H9 (cell line): ENCODE measurements around the gene DDC. TPM values are rescaled to one million over a fixed set of nuclear protein-coding genes. Genes with fewer than 3 reads are reported as not detected.

Experiments used
- DNase-seq: peaks from one replicate; pipeline ENCODE4 v3.0.0-alpha.2; 2017
- H2AFZ ChIP-seq: one replicate; pipeline ENCODE4 v1.6.1; 2013; ENCODE audit warnings: mild to moderate bottlenecking, low read length, control low read depth, moderate library complexity
- H2AK5ac ChIP-seq: 2 replicates; pipeline ENCODE4 v1.6.1; 2013; ENCODE audit warnings: low read length, control low read depth, mixed read lengths; ENCODE audit not compliant: insufficient read length
- H2BK120ac ChIP-seq: one replicate; pipeline ENCODE4 v1.6.1; 2013; ENCODE audit warnings: low read depth, mild to moderate bottlenecking, low read length, control low read depth, inconsistent platforms; ENCODE audit not compliant: poor library complexity, severe bottlenecking
- H2BK12ac ChIP-seq: 2 replicates; pipeline ENCODE4 v1.6.1; 2013; ENCODE audit warnings: low read length, control low read depth, mixed read lengths, low read depth; ENCODE audit not compliant: insufficient read length
- H2BK15ac ChIP-seq: 2 replicates; pipeline ENCODE4 v1.6.1; 2013; ENCODE audit warnings: low read depth, low read length, control low read depth
- H2BK20ac ChIP-seq: one replicate; pipeline ENCODE4 v1.6.1; 2013; ENCODE audit warnings: low read depth, mild to moderate bottlenecking, low read length, control low read depth, inconsistent platforms; ENCODE audit not compliant: poor library complexity, severe bottlenecking
- H2BK5ac ChIP-seq: 2 replicates; pipeline ENCODE4 v1.6.1; 2013; ENCODE audit warnings: low read length, control low read depth, mixed read lengths; ENCODE audit not compliant: insufficient read length
- H3K14ac ChIP-seq: 2 replicates; pipeline ENCODE4 v1.6.1; 2013; ENCODE audit warnings: low read length, control low read depth; ENCODE audit not compliant: insufficient read depth
- H3K18ac ChIP-seq: 2 replicates; pipeline ENCODE4 v1.6.1; 2013; ENCODE audit warnings: low read depth, mild to moderate bottlenecking, mixed read lengths, low read length, control low read depth; ENCODE audit not compliant: insufficient read length
- H3K23ac ChIP-seq: 2 replicates; pipeline ENCODE4 v1.6.1; 2013; ENCODE audit warnings: low read length, control low read depth, mixed read lengths, low read depth; ENCODE audit not compliant: insufficient read length
- H3K23me2 ChIP-seq: 2 replicates; pipeline ENCODE4 v1.6.1; 2013; ENCODE audit warnings: low read depth, mild to moderate bottlenecking, mixed read lengths, low read length, control low read depth; ENCODE audit not compliant: insufficient read length, poor library complexity, severe bottlenecking
- H3K27ac ChIP-seq: 2 replicates; pipeline ENCODE4 v1.5.1; 2013; ENCODE audit warnings: low read length, control low read depth, mixed read lengths, low read depth; ENCODE audit not compliant: insufficient read length
- H3K27me3 ChIP-seq: 2 replicates; pipeline ENCODE4 v1.6.1; 2013; ENCODE audit warnings: low read length, control low read depth, inconsistent platforms; ENCODE audit not compliant: insufficient read depth
- H3K4ac ChIP-seq: 2 replicates; pipeline ENCODE4 v1.6.1; 2013; ENCODE audit warnings: low read depth, mild to moderate bottlenecking, control low read depth, inconsistent platforms, low read length, moderate library complexity
- H3K4me1 ChIP-seq: 2 replicates; pipeline ENCODE4 v1.6.1; 2013; ENCODE audit warnings: low read length, control low read depth, inconsistent platforms; ENCODE audit not compliant: insufficient read depth
- H3K4me2 ChIP-seq: 2 replicates; pipeline ENCODE4 v1.6.1; 2013; ENCODE audit warnings: low read length, control low read depth, mixed read lengths; ENCODE audit not compliant: insufficient read length, insufficient read depth
- H3K56ac ChIP-seq: 2 replicates; pipeline ENCODE4 v1.6.1; 2013; ENCODE audit warnings: low read depth, mild to moderate bottlenecking, mixed read lengths, low read length, control low read depth; ENCODE audit not compliant: insufficient read length
- H3K79me1 ChIP-seq: 2 replicates; pipeline ENCODE4 v1.6.1; 2013; ENCODE audit warnings: low read depth, mild to moderate bottlenecking, moderate library complexity, low read length, control low read depth, inconsistent platforms; ENCODE audit not compliant: insufficient read depth, poor library complexity, severe bottlenecking
- H3K79me2 ChIP-seq: 2 replicates; pipeline ENCODE4 v1.6.1; 2013; ENCODE audit warnings: low read length, control low read depth, inconsistent platforms; ENCODE audit not compliant: insufficient read depth
- H3K9ac ChIP-seq: 2 replicates; pipeline ENCODE4 v1.6.1; 2013; ENCODE audit warnings: low read length, control low read depth, mixed read lengths; ENCODE audit not compliant: insufficient read length; ENCODE audit errors: extremely low read depth
- H3K9me3 ChIP-seq: one replicate; pipeline ENCODE4 v1.6.1; 2013; ENCODE audit warnings: low read depth, low read length, inconsistent platforms; ENCODE audit not compliant: control insufficient read depth
- H3T11ph ChIP-seq: one replicate; pipeline ENCODE4 v1.6.1; 2013; ENCODE audit warnings: mild to moderate bottlenecking, low read length, control low read depth, inconsistent platforms
- H4K20me1 ChIP-seq: one replicate; pipeline ENCODE4 v1.6.1; 2013; ENCODE audit not compliant: control insufficient read depth, insufficient read length, insufficient read depth
- H4K5ac ChIP-seq: 2 replicates; pipeline ENCODE4 v1.6.1; 2013; ENCODE audit warnings: low read depth, mild to moderate bottlenecking, mixed read lengths, low read length, control low read depth; ENCODE audit not compliant: insufficient read length
- H4K8ac ChIP-seq: replicated peaks from 2 replicates; pipeline ENCODE4 v1.6.1; 2013; ENCODE audit warnings: low read length, control low read depth, mixed read lengths, low read depth; ENCODE audit not compliant: insufficient read length
- H4K91ac ChIP-seq: 2 replicates; pipeline ENCODE4 v1.6.1; 2013; ENCODE audit warnings: low read depth, mild to moderate bottlenecking, moderate library complexity, mixed read lengths, low read length, control low read depth; ENCODE audit not compliant: insufficient read length
- H3K27ac Mint-ChIP-seq, 3 experiments: 2 replicates in 2 of 3; 3 replicates in 1 of 3; pipeline ENCODE4 v1.8.0; 2020 to 2021; ENCODE audit warnings: mixed read lengths in 3 of 3, mild to moderate bottlenecking in 1 of 3, moderate library complexity in 1 of 3
- H3K27me3 Mint-ChIP-seq: 2 replicates; pipeline ENCODE4 v1.8.0; 2021; ENCODE audit warnings: low read depth, mild to moderate bottlenecking, moderate library complexity, mixed read lengths
- H3K36me3 Mint-ChIP-seq, 3 experiments: 2 replicates in 2 of 3; 3 replicates in 1 of 3; pipeline ENCODE4 v1.8.0; 2020 to 2021; ENCODE audit warnings: low read depth in 3 of 3, mixed read lengths in 3 of 3; ENCODE audit not compliant: insufficient read depth in 1 of 3
- H3K4me1 Mint-ChIP-seq, 2 experiments: 2 replicates each; pipeline ENCODE4 v1.8.0; 2020; ENCODE audit warnings: mixed read lengths in 2 of 2
- H3K4me3 Mint-ChIP-seq, 2 experiments: 2 replicates in 1 of 2; 3 replicates in 1 of 2; pipeline ENCODE4 v1.8.0; 2020 to 2021; ENCODE audit warnings: mild to moderate bottlenecking in 2 of 2, mixed read lengths in 2 of 2, moderate library complexity in 1 of 2
- H3K9me3 Mint-ChIP-seq, 2 experiments: 2 replicates in 1 of 2; 3 replicates in 1 of 2; pipeline ENCODE4 v1.8.0; 2020; ENCODE audit warnings: mild to moderate bottlenecking in 2 of 2, mixed read lengths in 2 of 2, moderate library complexity in 1 of 2
- CTCF ChIP-seq: fragments of 200-600 bp; sonication (generic); conservative IDR thresholded peaks from 3 replicates; pipeline ENCODE4 v1.8.0; 2021; ENCODE audit warnings: antibody characterized with exemption, mild to moderate bottlenecking
- WGBS: extraction: QIAGEN DNeasy Blood & Tissue Kit; methylation state at CpG from one replicate; pipeline ENCODE4 v1.1.7; 2013; ENCODE audit warnings: missing lambda C conversion rate, low lambda C conversion rate, mixed read lengths; ENCODE audit not compliant: insufficient read length; ENCODE audit errors: extremely low coverage; 5-methylcytosine and 5-hydroxymethylcytosine counted together
- total RNA-seq: library from RNA; stranded (reverse); gene quantifications from 2 replicates; pipeline ENCODE4 v1.2.1, GENCODE V29; 2021

DDC gene
- total RNA-seq, 1 experiment from 2014 or later = not detected

- Histone ChIP-seq H2BK120ac (no peak overlapping the region), H3K4ac (no peak overlapping the region), H4K5ac (no peak overlapping the region), H3K56ac (no peak overlapping the region), H3K9me3 (no peaks in the 10 kb centered on the region), H3K4me1 (peaks cover 2% of the 10 kb centered on the region; the same call in 1 of the 2 replicates), H2BK20ac (no peak overlapping the region), H3K23ac (no peak overlapping the region), H4K8ac (no peak overlapping the region), H3K18ac (no peak overlapping the region), H3K14ac (no peak overlapping the region), H2BK12ac (no peak overlapping the region), H3K27me3 (no peaks in the 10 kb centered on the region), H3K4me2 (no peak overlapping the region), H2BK5ac (no peak overlapping the region), H3K27ac (no peak overlapping the region), H4K91ac (no peak overlapping the region), H2AFZ (no peak overlapping the region), H3K79me2 (no peaks in the 10 kb centered on the region), H4K20me1 (no peaks in the 10 kb centered on the region), H3K79me1 (no peaks in the 10 kb centered on the region), H3T11ph (no peak overlapping the region), H3K9ac (no peak overlapping the region), H2AK5ac (no peak overlapping the region), H3K23me2 (no peaks in the 10 kb centered on the region), H2BK15ac (no peak overlapping the region)
- Mint-ChIP-seq H3K4me1 (peaks cover 35 to 38% of the 10 kb centered on the region in 2 experiments), H3K36me3 (no peaks in the 10 kb centered on the region), H3K27me3 (peaks cover 1% of the 10 kb centered on the region; the same call in 1 of the 2 replicates), H3K4me3 (no peak overlapping the region), H3K27ac (no peak overlapping the region), H3K9me3 (no peaks in the 10 kb centered on the region)
- TF ChIP-seq CTCF = peak; percentile 94
- no CpG with 5 or more reads among the region's 4 CpGs for WGBS
- peak; percentile 90 for DNase-seq
Measured at GRCh38 chr7:50418086-50418515, 147.1 kb downstream of the DDC start.
